CD14-positive monocyte (primary cell): ENCODE data around the gene CNNM3. TPM values are rescaled to one million over a fixed set of nuclear protein-coding genes. Genes with fewer than 3 reads are reported as not detected.

Source experiments
- DNase-seq, 3 donors: peaks; one replicate each; pipeline ENCODE4 v3.0.0-alpha.2; 2011 to 2022
- H2AFZ ChIP-seq: 2 replicates; pipeline ENCODE4 v1.6.0; 2012; ENCODE audit warnings: mild to moderate bottlenecking, low read depth, low read length, inconsistent platforms; ENCODE audit not compliant: insufficient read depth, poor library complexity, severe bottlenecking
- H3K27ac ChIP-seq, 2 donors: 1 replicate in 1 of 2; 2 replicates in 1 of 2; pipeline ENCODE4 v1.5.1; 2012 to 2013; ENCODE audit warnings: low read length in 2 of 2, control low read depth in 1 of 2, inconsistent platforms in 1 of 2, low read depth in 1 of 2, mild to moderate bottlenecking in 1 of 2
- H3K27me3 ChIP-seq, 2 donors: one replicate each; pipeline versions ENCODE4 v1.6.0 to v1.6.1; 2011 to 2013; ENCODE audit warnings: low read length in 2 of 2; ENCODE audit not compliant: control insufficient read depth in 2 of 2, insufficient read depth in 2 of 2
- H3K36me3 ChIP-seq, 2 donors: replicated peaks in 1 of 2; 1 replicate in 1 of 2; 2 replicates in 1 of 2; pipeline versions ENCODE4 v1.5.1 to v1.6.1; 2012 to 2013; ENCODE audit warnings: low read length in 2 of 2, control low read depth in 1 of 2, inconsistent platforms in 1 of 2, mild to moderate bottlenecking in 1 of 2; ENCODE audit not compliant: insufficient read depth in 2 of 2, control insufficient read depth in 1 of 2
- H3K4me1 ChIP-seq, 2 donors: 1 replicate in 1 of 2; 2 replicates in 1 of 2; pipeline versions ENCODE4 v1.5.1 to v1.6.1; 2012 to 2013; ENCODE audit warnings: low read length in 2 of 2, control low read depth in 1 of 2, inconsistent platforms in 1 of 2, mild to moderate bottlenecking in 1 of 2, moderate library complexity in 1 of 2; ENCODE audit not compliant: insufficient read depth in 2 of 2, control insufficient read depth in 1 of 2
- H3K4me2 ChIP-seq: replicated peaks from 2 replicates; pipeline ENCODE3; 2012; ENCODE audit warnings: low read length, moderate library complexity, mild to moderate bottlenecking; ENCODE audit not compliant: poor library complexity, severe bottlenecking; ENCODE audit errors: extremely low read depth
- H3K4me3 ChIP-seq, 3 experiments: fragments of 200-600 bp in 1 of 3; sonication (generic) in 1 of 3; replicated peaks in 1 of 3; 1 replicate in 2 of 3; 2 replicates in 1 of 3; pipeline ENCODE4 v1.5.1; 2011 to 2013; ENCODE audit warnings: low read length in 3 of 3, mild to moderate bottlenecking in 3 of 3, control low read depth in 2 of 3, low read depth in 2 of 3, inconsistent platforms in 1 of 3, moderate library complexity in 1 of 3
- H3K79me2 ChIP-seq: 2 replicates; pipeline ENCODE4 v1.6.0; 2012; ENCODE audit warnings: mild to moderate bottlenecking, control low read depth, inconsistent platforms, low read length, moderate library complexity; ENCODE audit not compliant: insufficient read depth
- H3K9ac ChIP-seq: 2 replicates; pipeline ENCODE4 v1.6.0; 2017; ENCODE audit warnings: low read length, mild to moderate bottlenecking; ENCODE audit not compliant: insufficient read depth, poor library complexity, severe bottlenecking
- H3K9me3 ChIP-seq, 2 donors: replicated peaks in 1 of 2; 1 replicate in 1 of 2; 2 replicates in 1 of 2; pipeline versions ENCODE4 v1.5.1 to v1.6.1; 2012 to 2013; ENCODE audit warnings: low read length in 2 of 2, control low read depth in 1 of 2; ENCODE audit not compliant: control insufficient read depth in 1 of 2, insufficient read depth in 1 of 2
- H4K20me1 ChIP-seq: 2 replicates; pipeline ENCODE4 v1.6.0; 2012; ENCODE audit warnings: mild to moderate bottlenecking, low read length, control low read depth, moderate library complexity; ENCODE audit not compliant: insufficient read depth
- H3K27ac Mint-ChIP-seq, 7 donors: one replicate each; pipeline ENCODE4 v1.8.0; 2020; ENCODE audit warnings: mild to moderate bottlenecking in 7 of 7, mixed read lengths in 7 of 7, moderate library complexity in 6 of 7, inconsistent platforms in 2 of 7
- H3K27me3 Mint-ChIP-seq, 3 donors: one replicate each; pipeline ENCODE4 v1.8.0; 2021 to 2022; ENCODE audit warnings: low read depth in 3 of 3, mild to moderate bottlenecking in 3 of 3, mixed read lengths in 3 of 3, moderate library complexity in 3 of 3, inconsistent platforms in 1 of 3
- H3K36me3 Mint-ChIP-seq, 2 donors: one replicate each; pipeline ENCODE4 v1.8.0; 2020; ENCODE audit warnings: mixed read lengths in 2 of 2, inconsistent platforms in 1 of 2, mild to moderate bottlenecking in 1 of 2
- H3K4me1 Mint-ChIP-seq: one replicate; pipeline ENCODE4 v1.8.0; 2020; ENCODE audit warnings: mild to moderate bottlenecking, mixed read lengths
- H3K4me3 Mint-ChIP-seq, 2 donors: one replicate each; pipeline ENCODE4 v1.8.0; 2020; ENCODE audit warnings: mild to moderate bottlenecking in 2 of 2, mixed read lengths in 2 of 2, moderate library complexity in 1 of 2
- H3K9me3 Mint-ChIP-seq, 7 donors: one replicate each; pipeline ENCODE4 v1.8.0; 2020 to 2022; ENCODE audit warnings: mixed read lengths in 7 of 7, mild to moderate bottlenecking in 6 of 7, moderate library complexity in 6 of 7, inconsistent platforms in 2 of 7
- CTCF ChIP-seq: fragments of 200-600 bp; IDR thresholded peaks from one replicate; pipeline ENCODE4 v1.8.0; 2022; ENCODE audit warnings: antibody characterized with exemption, mild to moderate bottlenecking
- WGBS: methylation state at CpG from one replicate; pipeline ENCODE4 v1.1.5; 2013; ENCODE audit warnings: missing lambda C conversion rate; ENCODE audit not compliant: insufficient coverage; 5-methylcytosine and 5-hydroxymethylcytosine counted together
- intact Hi-C, 2 donors: fragments of 100-400 bp; cut with micrococcal nuclease; formaldehyde crosslinking; loops; one replicate each; pipeline versions ENCODE4 v1.15.0 to v1.15.1; 2023
- polyA plus RNA-seq, 3 donors: library from polyadenylated mRNA; depleted of rRNA in 1 of 3; unstranded in 2 of 3; stranded (reverse) in 1 of 3; fragments of 300-500 nt in 2 of 3; fragments of >200 nt in 1 of 3; fragmentation: Illumina TruSeq in 2 of 3; gene quantifications; 1 replicate in 2 of 3; 2 replicates in 1 of 3; pipeline ENCODE4 v1.2.3, GENCODE V29; 2012 to 2021

Gene CNNM3
- polyA plus RNA-seq, 3 donors, result 1.2 to 12.0 (median 4.9) TPM

GRCh38 chr2:96877042-96877451, 61.0 kb downstream of the CNNM3 start:
- no peaks in the 10 kb centered on the region for H4K20me1 ChIP-seq
- H3K4me2 ChIP-seq, result no peak overlapping the region
- no peak for DNase-seq
- Mint-ChIP-seq H3K9me3 (peaks cover 0 to 12% (median 0%) of the 10 kb centered on the region in 7 donors), H3K4me3 (peak overlapping the region in 1 of 2 donors; percentile 15), H3K36me3 (no peaks in the 10 kb centered on the region), H3K27ac (no peak overlapping the region), H3K27me3 (peaks cover 60 to 97% (median 80%) of the 10 kb centered on the region in 3 donors), H3K4me1 (peaks cover 27% of the 10 kb centered on the region)
- H3K4me3 ChIP-seq, result no peak overlapping the region
- no peaks in the 10 kb centered on the region for H3K36me3 ChIP-seq
- 93% methylated on average over 2 of the region's 6 CpGs for WGBS
- no peak overlapping the region for H3K9ac ChIP-seq
- no peak for TF ChIP-seq CTCF
- no peaks in the 10 kb centered on the region for H3K79me2 ChIP-seq
- peaks cover 10 to 93% of the 10 kb centered on the region in 2 donors for H3K27me3 ChIP-seq
- H3K27ac ChIP-seq, result no peak overlapping the region
- peaks cover 20% of the 10 kb centered on the region in 2 donors for H3K4me1 ChIP-seq
- intact Hi-C loops, result no loop called here
- no peak overlapping the region for H2AFZ ChIP-seq
- H3K9me3 ChIP-seq, result no peaks in the 10 kb centered on the region

DNA sequence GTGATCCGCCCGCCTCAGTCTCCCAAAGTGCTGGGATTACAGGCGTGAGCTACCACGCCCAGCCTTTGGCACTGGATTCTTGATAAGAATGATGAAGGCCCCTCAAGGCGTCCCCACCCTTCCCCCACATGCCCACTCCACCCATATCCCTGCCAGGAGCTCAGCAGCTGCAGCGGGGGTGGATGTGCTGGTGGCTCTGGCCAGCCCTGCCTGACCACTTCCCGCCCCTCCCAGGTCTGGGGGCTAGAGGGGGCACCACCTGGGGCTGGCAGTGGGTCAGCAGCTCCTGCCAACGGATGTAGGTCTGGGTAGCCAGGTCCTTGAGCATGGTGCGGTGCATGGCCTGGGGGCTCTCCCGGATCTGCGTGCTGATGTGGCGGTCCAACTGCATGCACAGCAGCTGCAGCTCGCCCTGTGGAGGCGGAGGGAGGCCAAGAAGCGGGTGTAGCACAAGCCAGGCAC, 61.6 kb downstream of the CNNM3 start:
- H3K27me3 ChIP-seq, result peaks cover 9 to 93% of the 10 kb centered on the region in 2 donors
- Mint-ChIP-seq H3K4me3 (peak overlapping the region in 1 of 2 donors; percentile 26), H3K4me1 (peaks cover 27% of the 10 kb centered on the region), H3K9me3 (peaks cover 0 to 10% (median 0%) of the 10 kb centered on the region in 7 donors), H3K36me3 (no peaks in the 10 kb centered on the region), H3K27ac (no peak overlapping the region), H3K27me3 (peaks cover 59 to 97% (median 78%) of the 10 kb centered on the region in 3 donors)
- intact Hi-C loops, result no loop called here
- TF ChIP-seq CTCF, result no peak
- H3K4me3 ChIP-seq, result no peak overlapping the region
- no peak overlapping the region for H3K27ac ChIP-seq
- H3K4me1 ChIP-seq, result peaks cover 20% of the 10 kb centered on the region in 2 donors
- no peak for DNase-seq
- no peaks in the 10 kb centered on the region for H4K20me1 ChIP-seq
- no peaks in the 10 kb centered on the region for H3K9me3 ChIP-seq
- H3K9ac ChIP-seq, result no peak overlapping the region
- no peak overlapping the region for H2AFZ ChIP-seq
- no peak overlapping the region for H3K4me2 ChIP-seq
- WGBS, result 98% methylated on average over 14 of the region's 15 CpGs
- no peaks in the 10 kb centered on the region for H3K36me3 ChIP-seq
- H3K79me2 ChIP-seq, result no peaks in the 10 kb centered on the region
